Peyer's patch (tissue), 4 donors: ENCODE results near the gene HTRA3.

Experiments used
- CTCF ChIP-seq, 6 experiments: fragments of 450-650 bp in 4 of 6; fragments of 200-600 bp in 2 of 6; sonication (generic) in 1 of 6; IDR thresholded peaks; one replicate each; pipeline ENCODE4 v1.5.1; 2017 to 2019; ENCODE audit warnings: antibody characterized with exemption in 6 of 6, mild to moderate bottlenecking in 3 of 6, moderate library complexity in 1 of 6
- POLR2A ChIP-seq, 2 donors: fragments of 450-650 bp; IDR thresholded peaks; one replicate each; pipeline ENCODE4 v1.5.1; 2017; ENCODE audit warnings: antibody characterized with exemption in 2 of 2, mild to moderate bottlenecking in 2 of 2, moderate library complexity in 2 of 2

- TF ChIP-seq POLR2A (IDR thresholded peaks at IDR 0.05), result no peak
- TF ChIP-seq CTCF (IDR thresholded peaks at IDR 0.05), result no peak
These were observed 22.3 kb downstream of the HTRA3 start for GRCh38 chr4:8291701-8292477.
